ENCODE results near the gene ATCAY. TPM values are rescaled to one million over a fixed set of nuclear protein-coding genes. Genes with fewer than 3 reads are reported as not detected.
"Not testable (repeated sequence)": the region's sequence is repeated elsewhere in the genome, so short reads cannot be mapped to it uniquely, and the experiment has no call there.

The ATCAY gene
- total RNA-seq, 2 donors from 2014 or later, result not detected

DNA sequence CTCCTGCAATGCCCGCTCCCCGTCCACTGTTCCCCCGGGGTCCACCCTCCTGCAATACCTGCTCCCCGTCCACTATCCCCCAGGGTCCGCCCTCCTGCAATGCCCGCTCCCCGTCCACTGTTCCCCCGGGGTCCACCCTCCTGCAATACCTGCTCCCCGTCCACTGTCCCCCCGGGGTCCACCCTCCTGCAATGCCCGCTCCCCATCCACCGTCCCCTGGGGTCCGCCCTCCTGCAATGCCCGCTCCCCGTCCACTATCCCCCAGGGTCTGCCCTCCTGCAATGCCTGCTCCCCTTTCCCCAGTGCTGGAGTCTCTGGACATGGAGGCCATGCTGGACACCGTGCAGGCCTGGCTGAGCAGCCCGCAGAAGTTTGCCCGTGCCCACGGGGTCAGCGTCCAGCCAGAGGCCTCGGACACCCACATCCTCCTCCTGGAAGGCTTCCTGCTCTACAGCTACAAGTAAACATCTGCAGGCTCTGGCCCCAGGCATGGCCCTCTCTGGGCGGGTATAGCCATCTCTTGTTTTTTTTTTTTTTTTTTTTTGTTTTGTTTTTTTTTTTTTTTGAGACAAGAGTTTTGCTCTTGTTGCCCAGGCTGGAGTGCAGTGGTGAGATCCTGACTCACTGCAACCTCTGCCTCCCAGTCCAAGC lies 57.9 kb downstream of the ATCAY start:
- ATAC-seq; DNase-seq; intact Hi-C loops (cut with DNase I): not testable (repeated sequence)

DNA sequence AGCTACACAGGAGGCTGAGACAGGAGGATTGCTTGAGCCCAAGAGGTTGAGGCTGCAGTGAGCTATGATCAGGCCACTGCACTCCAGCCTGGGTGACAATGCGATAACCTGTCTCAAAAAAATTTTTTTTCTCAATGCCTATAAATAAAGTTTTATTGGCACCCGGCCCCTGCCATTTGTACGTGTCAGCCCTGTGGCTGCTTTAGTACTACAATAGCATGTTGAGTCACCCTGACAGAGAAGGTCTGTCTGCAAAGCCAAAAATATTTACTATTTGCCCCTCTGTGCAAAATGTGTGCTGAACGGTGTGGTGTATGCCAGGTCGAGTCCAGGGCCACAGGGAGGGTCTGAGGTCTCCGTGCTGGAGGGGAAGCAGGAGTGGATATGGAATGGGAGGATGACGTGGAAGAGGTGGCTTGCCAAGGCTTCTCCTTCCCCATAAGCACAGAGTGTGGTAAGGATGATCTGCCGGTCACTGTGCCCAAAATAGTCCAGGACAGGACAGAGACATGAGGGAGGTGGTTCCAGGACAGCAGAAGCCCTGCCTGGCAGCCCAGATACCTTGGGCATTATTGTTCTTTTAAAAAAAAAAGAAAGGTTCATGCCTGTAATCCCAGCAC lies 62.4 kb downstream of the ATCAY start:
- ATAC-seq, result peak; percentile 81 to 82
- intact Hi-C loops (cut with DNase I), result no loop called here
- DNase-seq, result peak; percentile 56

DNA sequence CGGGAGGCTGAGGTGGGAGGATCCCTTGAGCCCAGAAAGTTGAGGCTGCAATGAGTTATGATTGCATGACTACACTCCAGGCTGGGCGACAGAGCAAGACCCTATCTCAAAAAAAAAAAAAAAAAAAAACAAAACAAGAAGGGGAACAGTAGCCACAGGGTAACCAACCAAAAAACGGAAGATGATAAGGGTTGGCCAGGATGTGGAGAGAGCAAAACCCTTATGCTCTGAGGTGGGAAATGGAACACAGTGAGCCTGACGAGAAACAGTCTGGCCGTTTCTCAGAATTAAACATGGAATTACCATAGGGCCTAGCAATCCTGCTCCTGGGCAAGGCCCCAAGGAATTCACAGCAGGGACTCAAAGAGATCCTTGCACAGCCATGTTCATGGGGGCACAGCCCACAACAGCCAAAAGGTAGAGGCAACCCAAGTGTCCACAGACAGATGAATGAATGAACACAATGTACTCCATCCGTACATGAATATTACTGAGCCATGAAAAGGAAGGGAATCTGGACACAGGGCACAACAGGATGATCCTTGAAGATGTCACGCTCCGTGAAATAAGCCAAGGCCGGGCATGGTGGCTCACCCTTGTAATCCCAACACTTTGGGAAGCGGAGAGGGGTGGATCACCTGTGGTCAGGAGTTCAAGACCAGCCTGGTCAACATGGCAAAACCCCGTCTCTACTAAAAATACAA lies 63.7 kb downstream of the ATCAY start:
- intact Hi-C loops (cut with DNase I), result no loop called here
- ATAC-seq, result no peak
- DNase-seq, result no peak

DNA sequence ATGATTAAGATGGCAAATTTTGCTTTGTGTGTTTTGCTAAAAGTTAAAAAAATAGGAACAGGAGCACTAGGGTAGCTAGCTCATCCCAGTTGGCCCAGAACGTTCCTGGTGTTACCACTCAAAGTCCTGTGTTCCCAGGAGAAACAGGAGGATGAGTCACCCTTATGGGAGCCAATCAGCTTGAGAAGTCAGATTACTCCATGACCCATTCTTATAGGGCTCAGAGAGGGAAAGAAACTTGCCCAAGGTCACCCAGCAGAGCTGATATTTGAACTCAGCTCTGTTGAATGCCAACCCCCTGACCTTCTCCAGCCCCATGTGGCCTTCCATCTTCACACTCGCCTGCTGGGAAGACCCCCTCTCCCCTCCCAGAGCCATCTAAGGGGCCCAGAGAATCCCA lies 65.4 kb downstream of the ATCAY start:
- intact Hi-C loops (cut with DNase I), result no loop called here
- peak in 1 of 2 donors; percentile 1 for ATAC-seq

DNA sequence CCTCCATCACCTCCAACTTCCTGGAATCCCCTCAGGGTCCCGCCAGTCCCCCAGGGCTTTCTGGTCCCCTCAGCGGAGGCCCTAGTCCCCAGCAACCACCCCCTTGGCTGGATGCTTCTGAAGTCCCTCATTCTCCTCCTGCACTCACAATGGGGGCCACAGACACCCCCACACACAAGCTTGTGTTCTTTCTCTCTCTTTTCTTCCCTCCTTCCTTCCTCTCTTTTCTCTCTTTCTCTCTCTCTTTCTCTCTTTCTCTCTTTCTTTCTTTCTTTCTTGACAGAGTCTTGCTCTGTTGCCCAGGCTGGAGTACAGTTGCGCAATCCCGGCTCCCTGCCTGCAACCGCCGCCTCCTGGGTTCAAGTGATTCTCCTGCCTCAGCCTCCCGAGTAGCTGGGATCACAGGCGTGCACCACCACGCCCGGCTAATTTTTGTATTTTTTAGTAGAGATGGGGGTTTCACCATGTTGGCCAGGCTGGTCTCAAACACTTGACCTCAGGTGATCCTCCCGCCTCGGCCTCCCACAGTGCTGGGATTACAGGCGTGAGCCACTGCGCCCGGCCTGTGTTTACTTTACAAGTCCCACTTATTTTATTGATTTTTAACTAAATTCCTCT lies 66.9 kb downstream of the ATCAY start:
- intact Hi-C loops (cut with DNase I); ATAC-seq; DNase-seq: not testable (repeated sequence)

More for the DNA sequence above, 65.4 kb downstream of the ATCAY start:
- no peak for DNase-seq

DNA sequence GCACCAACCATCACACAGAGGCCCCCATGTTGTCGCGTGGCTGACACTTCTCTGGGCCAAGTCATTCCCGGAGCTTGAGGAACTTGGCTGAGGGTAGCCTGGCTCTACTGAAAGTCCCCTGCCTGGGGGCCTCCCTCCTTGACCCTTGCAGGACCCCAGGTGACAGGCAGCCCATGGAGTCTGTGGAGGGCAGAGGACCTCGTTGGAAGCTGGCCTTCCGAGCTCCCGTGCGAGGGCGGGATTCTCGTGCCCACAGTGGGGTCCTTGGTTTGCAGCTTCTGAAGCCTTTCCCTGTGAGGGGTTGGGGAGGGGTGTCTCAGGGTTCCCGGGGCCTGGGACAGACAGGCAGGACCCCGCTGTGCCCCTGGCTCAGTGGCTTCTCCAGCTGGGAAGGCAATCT lies 68.8 kb downstream of the ATCAY start:
- intact Hi-C loops (cut with DNase I), result no loop called here
- DNase-seq (no peak), ATAC-seq (no peak)

DNA sequence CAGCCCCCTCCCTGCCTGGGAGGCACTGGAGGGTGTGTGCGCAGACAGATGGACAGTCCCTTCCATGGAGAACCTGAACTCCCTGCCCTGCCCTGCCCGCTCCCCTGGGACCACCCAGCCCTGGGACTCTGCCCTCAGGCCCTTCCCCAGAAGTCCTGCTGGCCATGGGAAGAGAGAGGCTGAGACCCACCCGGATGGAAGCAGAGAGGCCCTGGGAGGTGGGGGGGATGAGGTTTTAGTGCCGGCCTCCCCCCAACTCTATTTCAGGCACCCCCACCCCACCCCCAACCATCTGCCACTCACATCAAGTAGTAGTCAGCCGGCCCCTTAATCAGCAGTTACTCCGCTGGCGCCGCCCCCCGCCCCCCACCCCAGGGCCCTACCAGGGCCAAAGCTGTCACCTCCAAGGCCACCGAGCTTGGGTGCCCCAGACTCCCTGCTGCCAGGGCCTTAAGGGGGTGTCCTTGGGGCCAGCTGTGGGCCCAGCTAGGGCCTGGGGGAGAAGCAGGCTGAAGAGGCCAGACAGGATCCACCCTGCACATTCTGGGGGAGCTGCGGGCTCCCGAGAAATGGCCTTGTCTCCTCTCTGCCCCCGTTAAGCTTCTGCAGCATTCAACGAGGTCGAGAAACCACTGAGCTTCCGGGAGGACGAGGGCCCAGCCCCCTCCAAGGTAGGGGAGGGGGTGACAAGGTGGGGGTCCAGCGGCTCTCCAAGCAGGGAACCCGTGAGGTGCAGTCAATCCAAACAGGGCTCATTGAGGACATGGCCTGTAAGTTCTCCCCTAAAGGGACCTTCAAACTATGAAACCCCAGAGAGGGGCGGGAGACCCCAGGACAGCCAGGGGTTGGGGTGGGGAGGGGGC lies 69.7 kb downstream of the ATCAY start:
- DNase-seq, result no peak
- peak; percentile 16 to 39 for ATAC-seq
- intact Hi-C loops (cut with DNase I), result loop anchor here in 1 of 2 donors (2.0 kb wide), 1 partner anchor 17 kb away; the partner anchor contains the start of gene NMRK2

DNA sequence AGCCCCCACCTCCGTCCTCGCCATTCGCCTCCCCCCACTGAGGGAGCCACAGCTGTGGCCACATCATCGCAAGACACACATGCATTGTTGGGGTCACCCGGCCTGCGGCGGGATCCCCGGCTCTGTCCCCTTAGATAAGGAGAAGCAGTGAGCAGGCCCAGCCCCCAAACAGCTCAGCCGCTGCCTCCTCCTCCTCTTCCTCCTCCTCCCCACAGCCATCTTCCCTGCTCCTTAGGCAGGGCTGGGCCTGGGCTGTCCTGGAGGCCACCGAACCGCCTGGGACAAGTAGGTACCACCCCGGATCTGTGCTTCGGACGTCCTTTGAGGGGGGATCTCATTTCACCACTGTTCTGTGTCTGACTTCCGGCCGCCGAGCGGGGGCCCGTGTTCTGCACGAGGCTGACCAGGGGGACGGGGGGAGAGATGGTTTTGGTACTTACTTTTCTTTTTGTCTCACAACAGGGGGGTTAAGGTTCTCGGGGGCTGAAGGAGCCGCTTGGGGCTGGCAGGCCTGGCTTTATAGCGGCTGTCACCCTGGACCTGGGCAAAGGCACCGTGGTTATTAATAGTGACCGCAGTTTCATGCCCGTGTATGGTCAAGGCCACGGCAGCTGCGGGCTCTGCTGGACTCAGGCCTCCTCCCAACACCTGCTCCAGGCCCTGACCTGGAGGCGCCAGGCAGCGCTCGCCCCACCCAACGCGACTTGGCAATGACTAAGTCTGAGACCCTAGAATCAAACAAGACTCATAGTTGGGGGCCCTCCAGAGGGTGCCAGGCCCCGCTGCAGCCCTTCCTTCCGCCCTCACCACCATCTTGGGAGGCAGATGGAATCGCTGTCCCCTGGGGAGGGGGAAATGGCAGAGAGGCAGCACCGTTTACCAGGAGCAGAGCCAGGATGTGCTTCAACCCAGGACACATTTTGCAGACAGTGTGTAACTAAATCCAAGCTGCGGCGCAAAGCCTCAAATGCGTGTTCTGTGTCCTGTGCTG lies 70.7 kb downstream of the ATCAY start:
- peak; percentile 66 for DNase-seq
- intact Hi-C loops (cut with DNase I), result loop anchor here in 1 of 2 donors (2.0 kb wide), 1 partner anchor 18 kb away; the partner anchor contains the start of gene NMRK2
- ATAC-seq, result peak; percentile 69 to 82

DNA sequence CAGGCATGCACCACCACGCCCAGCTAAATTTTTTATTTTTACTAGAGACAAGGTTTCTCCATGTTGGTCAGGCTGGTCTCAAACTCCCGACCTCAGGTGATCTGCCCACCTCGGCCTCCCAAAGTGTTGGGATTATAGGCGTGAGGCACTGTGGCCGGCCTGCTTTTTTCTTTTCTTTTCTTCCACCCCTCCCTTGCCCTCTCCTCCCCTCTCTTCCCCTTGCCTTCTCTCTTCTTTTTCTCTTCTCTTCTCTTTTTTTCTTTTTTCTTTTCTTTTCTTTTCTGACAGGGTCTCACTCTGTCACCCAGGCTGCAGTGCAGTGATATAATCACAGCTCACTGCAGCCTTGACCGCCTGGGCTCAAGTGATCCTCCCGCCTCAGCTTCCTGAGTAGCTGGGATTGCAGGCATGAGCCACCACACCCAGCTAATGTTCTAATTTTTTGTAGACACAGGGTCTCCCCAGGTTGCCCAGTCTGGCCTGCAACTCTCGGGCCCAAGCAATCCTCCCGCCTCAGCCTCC lies 72.3 kb downstream of the ATCAY start:
- intact Hi-C loops (cut with DNase I); ATAC-seq; DNase-seq: not testable (repeated sequence)

DNA sequence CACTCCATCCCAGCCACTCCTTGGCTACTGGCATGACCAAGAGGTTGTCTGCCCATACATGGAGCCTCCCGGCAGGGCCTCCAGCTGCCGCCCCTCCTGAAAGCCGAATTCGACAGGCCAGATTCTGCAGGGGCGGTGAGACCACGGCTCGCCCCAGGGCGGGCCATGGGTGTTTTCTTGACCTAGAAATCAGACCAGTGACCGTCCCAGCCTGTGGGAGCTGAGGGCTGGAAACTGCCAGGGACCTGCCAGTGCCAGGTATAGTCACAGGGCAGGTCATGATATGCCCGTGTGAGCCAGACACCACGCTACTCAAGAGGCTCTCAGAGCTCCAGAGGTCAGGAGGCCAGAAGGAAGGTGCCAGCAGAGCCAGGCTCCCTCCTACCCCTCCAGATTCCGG lies 73.6 kb downstream of the ATCAY start:
- intact Hi-C loops (cut with DNase I), result no loop called here
- DNase-seq (no peak), ATAC-seq (peak in 1 of 2 donors; percentile 3)

DNA sequence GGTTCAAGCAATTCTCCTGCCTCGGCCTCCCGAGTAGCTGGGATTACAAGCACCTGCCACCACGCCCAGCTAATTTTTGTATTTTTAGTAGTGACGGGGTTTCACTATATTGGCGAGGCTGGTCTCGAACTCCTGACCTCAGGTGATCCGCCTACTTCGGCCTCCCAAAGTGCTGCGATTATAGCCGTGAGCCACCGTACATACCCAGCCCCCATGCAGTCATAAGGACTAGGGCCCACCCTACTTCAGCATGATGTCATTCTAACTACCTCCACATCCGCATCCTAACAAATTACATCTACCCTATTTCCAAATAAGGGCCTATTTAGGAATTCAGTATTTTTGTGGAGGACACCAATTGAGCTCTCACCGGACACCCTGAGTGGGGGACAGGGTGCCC lies 74.8 kb downstream of the ATCAY start:
- intact Hi-C loops (cut with DNase I), result not testable (repeated sequence)

DNA sequence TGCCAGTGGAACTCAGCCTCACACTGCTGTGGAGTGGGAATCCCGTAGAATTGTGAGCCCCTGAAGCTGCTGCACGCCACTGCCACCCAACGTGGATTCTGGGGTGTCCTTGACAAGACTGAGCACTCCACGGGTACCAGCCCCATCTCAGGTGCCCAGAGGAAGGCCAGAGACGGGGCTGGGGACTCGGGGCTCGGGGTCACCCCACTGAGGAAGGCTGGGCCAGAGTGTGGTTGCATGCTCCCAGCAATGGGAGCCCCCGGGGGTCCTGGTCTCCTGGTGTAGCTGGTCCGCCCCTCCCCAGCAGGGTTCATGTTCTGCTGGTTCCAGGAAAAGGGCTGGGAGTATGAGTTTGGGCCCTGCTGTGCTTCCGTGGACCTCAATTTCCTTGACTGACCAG lies 75.2 kb downstream of the ATCAY start:
- ATAC-seq (no peak), DNase-seq (no peak)
- intact Hi-C loops (cut with DNase I), result no loop called here

More for the DNA sequence above, 74.8 kb downstream of the ATCAY start:
- DNase-seq, ATAC-seq: not testable (repeated sequence)

DNA sequence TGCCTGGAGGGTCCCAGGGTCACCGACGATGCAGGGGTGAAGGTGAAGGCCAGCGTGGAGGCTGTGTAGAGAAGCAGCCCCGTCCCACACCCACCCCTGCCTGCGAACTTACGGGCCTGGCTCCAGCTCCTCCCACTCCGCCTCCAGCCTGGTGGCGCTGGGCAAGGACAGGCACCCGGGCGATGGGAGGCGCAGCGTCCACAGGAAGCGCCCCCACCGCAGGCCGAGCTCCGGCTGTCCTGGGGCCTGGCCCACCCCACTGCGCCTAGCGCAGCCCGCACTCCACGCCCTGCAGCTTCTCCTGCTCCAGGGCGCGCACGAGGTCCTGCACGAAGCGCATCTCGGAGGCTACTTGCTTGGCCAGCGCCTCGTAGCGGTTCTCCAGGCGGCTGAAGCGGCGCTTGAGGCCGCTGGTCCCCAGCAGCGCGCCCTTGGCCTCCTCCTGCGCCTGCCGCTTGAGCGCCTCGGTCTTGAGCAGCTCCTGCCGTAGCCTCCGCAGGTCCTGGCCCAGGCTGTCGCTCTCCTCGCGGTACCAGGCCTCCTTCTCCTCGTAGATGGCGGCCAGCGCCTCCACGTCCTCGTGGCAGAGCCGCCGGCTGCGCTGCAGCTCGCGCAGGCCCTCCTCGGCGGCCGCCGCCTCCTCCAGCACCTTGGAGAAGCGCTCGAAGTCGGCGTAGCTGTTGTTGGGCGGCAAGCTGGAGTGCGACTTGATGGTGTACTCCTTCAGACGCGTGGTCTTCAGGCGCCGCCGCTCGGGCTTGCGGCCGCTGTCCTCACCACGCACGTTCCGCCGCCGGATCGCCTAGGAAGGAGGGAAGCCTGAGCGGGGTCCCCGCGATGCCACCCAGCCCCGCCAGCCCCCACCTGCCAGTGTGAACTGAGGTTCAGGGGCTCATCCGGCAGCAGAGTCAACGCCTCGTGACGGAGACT lies 78.6 kb downstream of the ATCAY start:
- intact Hi-C loops (cut with DNase I), result no loop called here
- DNase-seq, result no peak

DNA sequence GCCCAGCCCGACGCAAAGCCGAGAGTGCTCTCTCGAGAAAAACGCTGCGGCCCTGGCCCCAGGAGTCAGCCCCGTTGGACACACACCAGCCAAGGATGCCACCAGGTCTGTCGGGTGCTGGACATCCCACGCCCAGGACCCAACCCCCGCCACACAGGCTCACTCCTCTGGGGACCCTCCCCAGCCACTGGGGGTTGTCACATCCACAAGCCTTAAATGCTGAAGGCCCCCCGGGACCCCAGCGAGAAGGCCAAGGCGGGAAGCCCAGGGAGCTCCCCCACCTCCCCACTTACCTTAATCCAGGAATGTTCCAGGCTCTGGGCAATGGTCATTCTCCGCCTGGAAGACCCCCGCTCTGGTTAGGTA lies 79.3 kb downstream of the ATCAY start:
- DNase-seq (no peak), ATAC-seq (no peak)
- intact Hi-C loops (cut with DNase I), result loop anchor here in 1 of 2 donors (10.0 kb wide), 1 partner anchor 195 kb away; the partner anchor contains the start of genes APBA3 and MRPL54

More for the DNA sequence above, 78.6 kb downstream of the ATCAY start:
- no peak for ATAC-seq

DNA sequence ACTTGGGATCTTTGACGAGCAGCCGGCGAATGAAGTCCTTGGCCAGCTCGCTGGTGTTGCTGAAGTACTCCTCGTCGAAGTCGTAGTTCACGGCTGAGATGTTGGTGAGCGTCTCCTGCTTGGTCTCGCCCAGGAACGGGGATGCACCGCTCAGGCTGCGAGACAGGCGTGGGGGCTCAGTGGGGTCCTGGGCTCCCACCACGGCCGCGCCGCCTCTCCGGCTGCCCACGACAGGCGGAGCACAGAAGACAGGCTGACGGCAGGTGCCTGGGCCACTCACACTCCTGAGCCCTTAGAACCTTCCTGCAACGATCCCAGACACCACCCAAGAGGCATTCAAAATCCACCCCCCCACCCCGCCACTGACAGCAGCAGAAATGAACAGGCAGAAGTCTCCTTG lies 80.5 kb downstream of the ATCAY start:
- DNase-seq, result no peak
- intact Hi-C loops (cut with DNase I), result loop anchor here in 1 of 2 donors (10.0 kb wide), 1 partner anchor 196 kb away; the partner anchor contains the start of genes APBA3 and MRPL54
- ATAC-seq, result no peak
